Sigmoid colon (tissue), 7 donors: ENCODE data around the gene MBNL1. TPM values are rescaled to one million over a fixed set of nuclear protein-coding genes. Genes with fewer than 3 reads are reported as not detected.

ENCODE experiments used
- DNase-seq: peaks from one replicate; pipeline ENCODE4 v3.0.0-alpha.2; 2019
- H3K27ac ChIP-seq, 4 donors: fragments of 200-600 bp; sonication (generic); one replicate each; pipeline ENCODE4 v1.5.1; 2016 to 2019; ENCODE audit warnings: mild to moderate bottlenecking in 1 of 4
- H3K27me3 ChIP-seq, 3 donors: fragments of 200-600 bp; sonication (generic); one replicate each; pipeline ENCODE4 v1.5.1; 2019; ENCODE audit warnings: mild to moderate bottlenecking in 1 of 3
- H3K36me3 ChIP-seq, 4 donors: fragments of 200-600 bp; sonication (generic); one replicate each; pipeline ENCODE4 v1.5.1; 2016 to 2019
- H3K4me1 ChIP-seq, 4 donors: fragments of 200-600 bp; sonication (generic); one replicate each; pipeline ENCODE4 v1.5.1; 2017 to 2019
- H3K4me3 ChIP-seq, 4 donors: fragments of 200-600 bp; sonication (generic); one replicate each; pipeline ENCODE4 v1.5.1; 2017 to 2019; ENCODE audit warnings: mild to moderate bottlenecking in 2 of 4, moderate library complexity in 1 of 4
- H3K9me3 ChIP-seq, 4 donors: fragments of 200-600 bp in 3 of 4; sonication (generic) in 3 of 4; one replicate each; pipeline versions ENCODE4 v1.5.1 to v1.6.1; 2013 to 2019
- EP300 ChIP-seq, 4 donors: sonication (generic); formaldehyde crosslinking; IDR thresholded peaks; one replicate each; pipeline ENCODE4 v1.6.1; 2017; ENCODE audit warnings: antibody characterized with exemption in 4 of 4
- POLR2A ChIP-seq, 2 donors: fragments of 450-650 bp; IDR thresholded peaks; one replicate each; pipeline ENCODE4 v1.6.1; 2016; ENCODE audit warnings: antibody characterized with exemption in 2 of 2, mild to moderate bottlenecking in 2 of 2, moderate library complexity in 2 of 2
- POLR2AphosphoS5 ChIP-seq, 4 donors: sonication (generic); formaldehyde crosslinking; IDR thresholded peaks; one replicate each; pipeline ENCODE4 v1.6.1; 2017; ENCODE audit warnings: antibody characterized with exemption in 4 of 4
- WGBS, 2 donors: extraction: QIAGEN DNeasy Blood & Tissue Kit; methylation state at CpG; one replicate each; pipeline ENCODE4 v1.1.7; 2013; 5-methylcytosine and 5-hydroxymethylcytosine counted together
- intact Hi-C: fragments of 100-400 bp; cut with DNase I; formaldehyde crosslinking; loops from one replicate; pipeline ENCODE4 v1.15.1; 2023
- polyA plus RNA-seq, 3 donors: library from polyadenylated mRNA; stranded (reverse); fragments of 200-250 nt; gene quantifications; one replicate each; pipeline ENCODE4 v1.2.3, GENCODE V29; 2013
- total RNA-seq, 4 donors: library from RNA; depleted of rRNA; stranded (reverse); fragments of >200 nt; gene quantifications; one replicate each; pipeline ENCODE4 v1.1.0, GENCODE V29; 2016
- TF ChIP-seq, protein P1 (sequence below), 4 experiments: fragments of 450-650 bp in 3 of 4; fragments of 200-600 bp in 1 of 4; IDR thresholded peaks; one replicate each; pipeline ENCODE4 v1.5.1; 2016 to 2019; ENCODE audit warnings: antibody characterized with exemption in 4 of 4, mild to moderate bottlenecking in 3 of 4, moderate library complexity in 2 of 4
- donor health status: healthy with polysubstance abuse.
- donor health status: Bipolar disorder and iron deficiency.
- donor health status: healthy.

MBNL1 gene
- total and polyA plus RNA-seq, 7 donors, result 60.5 to 898 (median 602) TPM

DNA sequence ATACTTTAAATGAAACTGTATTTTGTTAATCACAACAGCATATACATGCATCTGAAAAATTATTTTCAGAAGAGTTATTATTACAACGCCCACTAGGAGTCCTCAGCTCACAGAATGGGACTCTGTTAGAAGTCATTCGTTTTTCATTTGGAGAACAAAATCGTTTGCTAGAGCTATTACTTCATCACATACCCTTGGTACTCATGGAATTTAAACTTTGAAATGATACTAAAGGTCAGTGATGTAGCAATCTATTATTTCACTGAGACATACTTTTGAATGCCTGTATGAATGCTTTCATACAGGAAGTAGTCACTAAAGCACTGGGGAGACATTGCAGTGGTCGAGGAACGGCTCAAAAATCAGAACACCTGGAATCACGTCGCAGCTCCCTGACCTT lies 198.1 kb downstream of the MBNL1 start:
- no peak for DNase-seq
- H3K4me3 ChIP-seq, result no peak overlapping the region
- peaks cover 0 to 15% (median 3%) of the 10 kb centered on the region in 4 donors for H3K4me1 ChIP-seq
- TF ChIP-seq EP300 (IDR thresholded peaks at IDR 0.05), result no peak
- TF ChIP-seq POLR2A (IDR thresholded peaks at IDR 0.05), result no peak
- TF ChIP-seq, protein P1, sequence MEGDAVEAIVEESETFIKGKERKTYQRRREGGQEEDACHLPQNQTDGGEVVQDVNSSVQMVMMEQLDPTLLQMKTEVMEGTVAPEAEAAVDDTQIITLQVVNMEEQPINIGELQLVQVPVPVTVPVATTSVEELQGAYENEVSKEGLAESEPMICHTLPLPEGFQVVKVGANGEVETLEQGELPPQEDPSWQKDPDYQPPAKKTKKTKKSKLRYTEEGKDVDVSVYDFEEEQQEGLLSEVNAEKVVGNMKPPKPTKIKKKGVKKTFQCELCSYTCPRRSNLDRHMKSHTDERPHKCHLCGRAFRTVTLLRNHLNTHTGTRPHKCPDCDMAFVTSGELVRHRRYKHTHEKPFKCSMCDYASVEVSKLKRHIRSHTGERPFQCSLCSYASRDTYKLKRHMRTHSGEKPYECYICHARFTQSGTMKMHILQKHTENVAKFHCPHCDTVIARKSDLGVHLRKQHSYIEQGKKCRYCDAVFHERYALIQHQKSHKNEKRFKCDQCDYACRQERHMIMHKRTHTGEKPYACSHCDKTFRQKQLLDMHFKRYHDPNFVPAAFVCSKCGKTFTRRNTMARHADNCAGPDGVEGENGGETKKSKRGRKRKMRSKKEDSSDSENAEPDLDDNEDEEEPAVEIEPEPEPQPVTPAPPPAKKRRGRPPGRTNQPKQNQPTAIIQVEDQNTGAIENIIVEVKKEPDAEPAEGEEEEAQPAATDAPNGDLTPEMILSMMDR (IDR thresholded peaks at IDR 0.05), result peak in 3 of 4 experiments; percentile 10 to 42 (median 31)
- TF ChIP-seq POLR2AphosphoS5 (IDR thresholded peaks at IDR 0.05), result peak in 1 of 4 donors; percentile 31
- 62 to 72% methylated on average over 7 of the region's 7 CpGs for WGBS, 2 donors
- no peaks in the 10 kb centered on the region for H3K9me3 ChIP-seq
- no peaks in the 10 kb centered on the region for H3K27me3 ChIP-seq
- peak overlapping the region in 2 of 4 donors; percentile 29 to 45 for H3K27ac ChIP-seq
- intact Hi-C loops, result loop anchor here (10.0 kb wide), 1 partner anchor 1202 kb away; no protein-coding TSS in a partner anchor
- H3K36me3 ChIP-seq, result peaks cover 0 to 50% (median 8%) of the 10 kb centered on the region in 4 donors

DNA sequence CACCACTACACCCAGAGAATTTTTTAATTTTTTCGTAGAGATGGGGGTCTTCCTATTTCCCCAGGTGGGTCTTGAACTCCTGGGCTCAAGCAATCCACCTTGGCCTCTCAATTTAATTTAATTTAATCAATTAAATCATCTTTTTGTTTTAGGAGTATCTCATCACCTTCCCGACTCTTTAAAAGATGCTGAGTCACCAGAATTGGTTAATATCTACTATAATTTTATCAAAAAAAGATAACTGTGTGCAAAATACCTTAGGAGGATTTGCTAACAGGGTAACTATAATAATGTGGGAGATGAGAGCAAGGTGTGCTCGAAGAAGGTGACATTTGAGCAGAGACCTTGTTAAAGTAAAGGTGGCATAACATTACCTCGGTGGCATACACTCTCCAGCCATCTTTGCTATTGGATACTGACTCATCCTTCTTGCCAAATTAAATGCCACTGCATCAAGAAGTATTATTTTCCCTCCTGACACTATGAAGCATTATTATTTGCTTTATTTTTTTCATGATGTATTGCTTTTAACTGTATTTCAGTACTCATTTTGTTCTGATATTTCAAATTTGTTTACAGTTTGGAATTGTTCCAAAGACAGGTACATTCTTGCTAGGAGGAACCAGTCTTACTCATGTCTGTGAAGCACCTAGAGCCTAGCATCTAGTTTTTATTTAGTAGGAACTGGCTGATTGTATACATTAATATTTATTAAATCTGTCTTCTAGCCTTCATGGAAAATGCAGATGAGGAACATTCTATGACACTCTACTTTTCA lies 200.7 kb downstream of the MBNL1 start:
- Histone ChIP-seq H3K4me1 (no peaks in the 10 kb centered on the region), H3K36me3 (peaks cover 0 to 25% (median 6%) of the 10 kb centered on the region in 4 donors), H3K27me3 (no peaks in the 10 kb centered on the region), H3K9me3 (no peaks in the 10 kb centered on the region), H3K27ac (no peak overlapping the region), H3K4me3 (no peak overlapping the region)
- DNase-seq, result no peak
- 87 to 90% methylated on average over 4 of the region's 4 CpGs for WGBS, 2 donors
- intact Hi-C loops, result loop anchor here (5.0 to 10.0 kb wide), 2 partner anchors 53 to 1205 kb away; no protein-coding TSS in a partner anchor
- TF ChIP-seq POLR2AphosphoS5 (IDR thresholded peaks at IDR 0.05), result peak in 1 of 4 donors; percentile 45
- TF ChIP-seq, protein P1 (IDR thresholded peaks at IDR 0.05), result no peak

DNA sequence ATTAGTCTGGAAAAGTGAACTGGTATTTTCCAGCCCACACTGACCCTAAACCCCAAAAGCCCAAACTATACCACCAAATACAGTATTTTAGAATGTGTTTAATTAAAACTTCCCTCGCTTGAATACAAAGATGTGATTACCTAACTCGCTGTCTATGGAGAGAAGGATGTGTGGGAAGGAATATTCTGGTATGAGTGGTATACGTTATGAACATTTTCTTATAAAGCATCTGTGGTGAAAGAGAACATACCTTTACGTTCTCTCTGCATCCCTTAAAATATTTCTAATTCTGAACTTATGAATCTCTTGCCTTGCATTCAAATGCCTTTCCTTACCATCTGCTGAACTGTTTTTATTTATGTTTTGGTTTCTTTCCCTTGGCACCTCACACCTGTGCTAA lies 201.4 kb downstream of the MBNL1 start:
- 93 to 97% methylated on average over 4 of the region's 4 CpGs for WGBS, 2 donors
- Histone ChIP-seq H3K27me3 (no peaks in the 10 kb centered on the region), H3K9me3 (no peaks in the 10 kb centered on the region), H3K27ac (no peak overlapping the region), H3K4me3 (no peak overlapping the region), H3K36me3 (peaks cover 0 to 19% (median 3%) of the 10 kb centered on the region in 4 donors), H3K4me1 (no peaks in the 10 kb centered on the region)
- TF ChIP-seq POLR2AphosphoS5 (IDR thresholded peaks at IDR 0.05) (no peak), POLR2A (IDR thresholded peaks at IDR 0.05) (no peak), EP300 (IDR thresholded peaks at IDR 0.05) (no peak)
- TF ChIP-seq, protein P1 (IDR thresholded peaks at IDR 0.05), result no peak
- DNase-seq, result no peak
- intact Hi-C loops, result loop anchor here (5.0 kb wide), 1 partner anchor 52 kb away; no protein-coding TSS in a partner anchor

DNA sequence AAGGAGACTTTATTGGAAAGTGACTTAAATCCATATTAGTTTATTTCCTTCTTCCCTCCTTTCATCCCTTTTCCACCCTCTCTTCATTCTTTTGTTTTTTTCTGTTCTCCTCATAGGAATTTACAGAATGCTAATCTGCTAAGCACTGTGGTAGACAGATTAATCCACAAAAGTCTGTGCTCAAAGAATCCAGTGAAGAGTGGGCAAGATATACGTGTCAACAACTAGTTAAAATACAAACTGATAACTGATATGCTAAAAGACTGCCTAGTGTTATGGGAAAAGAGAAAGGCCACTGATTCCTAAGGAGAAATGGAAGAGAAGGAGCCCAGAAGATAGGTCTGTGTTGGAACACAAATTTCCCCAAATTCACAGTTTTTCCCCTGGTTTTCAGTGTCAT lies 202.2 kb downstream of the MBNL1 start:
- Histone ChIP-seq H3K9me3 (no peaks in the 10 kb centered on the region), H3K4me1 (no peaks in the 10 kb centered on the region), H3K36me3 (peaks cover 0 to 11% (median 0%) of the 10 kb centered on the region in 4 donors), H3K27ac (no peak overlapping the region), H3K27me3 (no peaks in the 10 kb centered on the region), H3K4me3 (no peak overlapping the region)
- TF ChIP-seq POLR2AphosphoS5 (IDR thresholded peaks at IDR 0.05) (no peak), EP300 (IDR thresholded peaks at IDR 0.05) (no peak), POLR2A (IDR thresholded peaks at IDR 0.05) (no peak)
- TF ChIP-seq, protein P1 (IDR thresholded peaks at IDR 0.05), result no peak
- DNase-seq, result no peak
- WGBS, 2 donors, result 75 to 83% methylated on average over 1 of the region's 1 CpG
- intact Hi-C loops, result loop anchor here (5.0 kb wide), 1 partner anchor 51 kb away; no protein-coding TSS in a partner anchor
